PC-9 (cell line): Measurements from ENCODE around the gene PUS1. TPM values are rescaled to one million over a fixed set of nuclear protein-coding genes. Genes with fewer than 3 reads are reported as not detected.

Experiments
- BruUV-seq: library from RNA; stranded (reverse); fragments of 400-500 nt; replicated peaks from 2 replicates; lab custom pipeline; 2021; lab: Mats Ljungman, UMichigan
- CTCF ChIA-PET: fragments of 300-600 bp; sonication (Branson Sonifier 250); formaldehyde crosslinking; loops from one replicate; lab custom pipeline; 2022; ENCODE audit warnings: antibody characterized with exemption; lab: Charles Lee
- POLR2A ChIA-PET: fragments of 300-600 bp; sonication (Branson Sonifier 250); formaldehyde crosslinking; loops from one replicate; lab custom pipeline; 2022; ENCODE audit warnings: antibody characterized with exemption; ENCODE audit not compliant: unreplicated experiment; lab: Charles Lee
- DNase-seq, 2 experiments: peaks; one replicate each; pipeline versions ENCODE4 v3.0.0 to v3.0.0-alpha.2; 2015 to 2022; ENCODE audit warnings: mixed read lengths in 1 of 2
- H2AFZ ChIP-seq: fragments of 200-600 bp; sonication (generic); 2 replicates; pipeline ENCODE4 v1.8.1; 2017; ENCODE audit warnings: antibody characterized with exemption
- H3F3A ChIP-seq: fragments of 200-600 bp; sonication (generic); 2 replicates; pipeline ENCODE4 v1.8.1; 2017; ENCODE audit warnings: antibody characterized with exemption, mild to moderate bottlenecking, low read depth; ENCODE audit not compliant: insufficient read depth
- H3K27ac ChIP-seq: fragments of 200-600 bp; sonication (generic); 2 replicates; pipeline ENCODE4 v1.6.1; 2016; ENCODE audit warnings: mixed run types
- H3K27me3 ChIP-seq: fragments of 200-600 bp; sonication (generic); 2 replicates; pipeline ENCODE4 v1.6.1; 2016; ENCODE audit warnings: low read depth, mixed run types; ENCODE audit not compliant: insufficient read depth
- H3K36me3 ChIP-seq: fragments of 200-600 bp; sonication (generic); 2 replicates; pipeline ENCODE4 v1.6.1; 2016; ENCODE audit warnings: low read depth, mixed run types
- H3K4me1 ChIP-seq: fragments of 200-600 bp; sonication (generic); replicated peaks from 2 replicates; pipeline ENCODE4 v1.6.1; 2016; ENCODE audit warnings: mixed run types; ENCODE audit not compliant: insufficient read depth
- H3K4me2 ChIP-seq: fragments of 200-600 bp; sonication (generic); 2 replicates; pipeline ENCODE4 v1.6.1; 2017; ENCODE audit warnings: mixed run types
- H3K4me3 ChIP-seq: fragments of 200-600 bp; sonication (generic); 2 replicates; pipeline ENCODE4 v1.6.1; 2016; ENCODE audit warnings: mixed run types
- H3K79me2 ChIP-seq: fragments of 200-600 bp; sonication (generic); 2 replicates; pipeline ENCODE4 v1.6.1; 2017; ENCODE audit warnings: low read depth, mixed run types
- H3K9me2 ChIP-seq: fragments of 200-600 bp; sonication (generic); 2 replicates; pipeline ENCODE4 v1.8.1; 2017; ENCODE audit warnings: mild to moderate bottlenecking; ENCODE audit not compliant: insufficient read depth
- H3K9me3 ChIP-seq: fragments of 200-600 bp; sonication (generic); 2 replicates; pipeline ENCODE4 v1.8.1; 2016; ENCODE audit warnings: low read depth; ENCODE audit not compliant: insufficient read depth
- H4K20me1 ChIP-seq: fragments of 200-600 bp; sonication (generic); 2 replicates; pipeline ENCODE4 v1.8.1; 2017; ENCODE audit not compliant: insufficient read depth
- CTCF ChIP-seq: fragments of 200-600 bp; sonication (generic); conservative IDR thresholded peaks from 2 replicates; pipeline ENCODE4 v1.6.1; 2017; ENCODE audit warnings: mixed run types, antibody characterized with exemption, mild to moderate bottlenecking, moderate library complexity
- EZH2 ChIP-seq: fragments of 200-600 bp; sonication (generic); IDR thresholded peaks from 2 replicates; pipeline ENCODE4 v1.8.0; 2017; ENCODE audit warnings: antibody characterized with exemption, low read depth
- intact Hi-C: fragments of 100-400 bp; cut with micrococcal nuclease; formaldehyde crosslinking; loops from one replicate; pipeline ENCODE4 v1.10.0; 2022; ENCODE audit not compliant: unreplicated experiment
- total RNA-seq: library from RNA; stranded (reverse); gene quantifications from 2 replicates; pipeline ENCODE4 v1.2.3, GENCODE V29; 2021

Gene PUS1
- total RNA-seq, 1 experiment from 2014 or later, result 37.0 TPM

- Histone ChIP-seq H3K36me3 (peaks cover 13% of the 10 kb centered on the region), H4K20me1 (peaks cover 16% of the 10 kb centered on the region), H3K27me3 (no peaks in the 10 kb centered on the region), H3K27ac (no peak overlapping the region), H3K9me3 (no peaks in the 10 kb centered on the region), H2AFZ (no peak overlapping the region), H3K4me2 (no peak overlapping the region), H3K9me2 (no peaks in the 10 kb centered on the region), H3F3A (peaks cover 7% of the 10 kb centered on the region; the same call in 1 of the 2 replicates), H3K4me3 (no peak overlapping the region), H3K4me1 (no peaks in the 10 kb centered on the region), H3K79me2 (no peaks in the 10 kb centered on the region)
- POLR2A ChIA-PET, result no interaction called here
- TF ChIP-seq EZH2 (no peak), CTCF (no peak)
- intact Hi-C loops, result no loop called here
- CTCF ChIA-PET, result no interaction called here
- DNase-seq, result no peak
- no TSS peak for BruUV-seq
These were observed 19.9 kb upstream of the PUS1 start for GRCh38 chr12:131909081-131909751.

DNA sequence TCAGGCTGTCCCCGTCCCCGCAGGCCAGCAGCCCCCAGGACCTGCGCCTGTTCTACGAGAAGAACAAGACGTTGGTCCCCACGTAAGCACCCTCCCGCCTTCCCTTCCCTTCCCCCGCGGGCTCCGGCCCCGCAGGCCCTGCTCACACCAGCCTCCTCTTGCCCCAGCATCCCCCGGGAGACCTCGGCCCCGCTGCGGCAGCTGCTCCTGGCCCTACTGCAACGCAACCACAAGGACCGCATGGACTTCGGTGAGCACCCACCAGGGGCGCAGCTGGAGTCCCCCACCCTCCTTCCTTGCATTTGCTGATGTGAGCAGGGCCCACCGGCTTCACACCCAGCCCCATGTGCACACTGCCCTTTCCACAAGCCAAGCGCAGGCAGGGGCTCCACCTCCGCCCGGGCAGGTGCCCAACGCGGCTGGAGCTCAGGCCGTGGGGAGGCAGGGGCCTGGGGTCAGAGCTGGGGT is 19.3 kb upstream of the PUS1 start:
- no peaks in the 10 kb centered on the region for H3K27me3 ChIP-seq
- H3K4me2 ChIP-seq, result no peak overlapping the region
- H4K20me1 ChIP-seq, result peaks cover 16% of the 10 kb centered on the region
- no peak overlapping the region for H3K27ac ChIP-seq
- H3K9me2 ChIP-seq, result no peaks in the 10 kb centered on the region
- no peak for DNase-seq
- H3K36me3 ChIP-seq, result peaks cover 13% of the 10 kb centered on the region
- no peaks in the 10 kb centered on the region for H3K9me3 ChIP-seq
- CTCF ChIA-PET, result no interaction called here
- no peaks in the 10 kb centered on the region for H3K79me2 ChIP-seq
- no TSS peak for BruUV-seq
- H3F3A ChIP-seq, result peaks cover 7% of the 10 kb centered on the region; the same call in 1 of the 2 replicates
- H3K4me1 ChIP-seq, result no peaks in the 10 kb centered on the region
- POLR2A ChIA-PET, result no interaction called here
- intact Hi-C loops, result no loop called here
- H2AFZ ChIP-seq, result no peak overlapping the region
- H3K4me3 ChIP-seq, result no peak overlapping the region
- TF ChIP-seq CTCF (no peak), EZH2 (no peak)

GRCh38 chr12:131910302-131911027 is 18.6 kb upstream of the PUS1 start:
- H4K20me1 ChIP-seq, result peaks cover 13% of the 10 kb centered on the region
- H3K36me3 ChIP-seq, result peaks cover 13% of the 10 kb centered on the region
- H3K9me3 ChIP-seq, result no peaks in the 10 kb centered on the region
- no peak overlapping the region for H2AFZ ChIP-seq
- H3K9me2 ChIP-seq, result no peaks in the 10 kb centered on the region
- H3K4me1 ChIP-seq, result no peaks in the 10 kb centered on the region
- H3K4me3 ChIP-seq, result no peak overlapping the region
- TF ChIP-seq EZH2 (no peak), CTCF (no peak)
- peaks cover 7% of the 10 kb centered on the region; the same call in 1 of the 2 replicates for H3F3A ChIP-seq
- intact Hi-C loops, result no loop called here
- ChIA-PET CTCF (no interaction called here), POLR2A (no interaction called here)
- BruUV-seq, result no TSS peak
- no peak overlapping the region for H3K27ac ChIP-seq
- no peaks in the 10 kb centered on the region for H3K79me2 ChIP-seq
- H3K4me2 ChIP-seq, result no peak overlapping the region
- DNase-seq, result no peak
- no peaks in the 10 kb centered on the region for H3K27me3 ChIP-seq
